COR-L47 (cell line): ENCODE measurements around the gene LIN7B.

Experiments
- DNase-seq: peaks from one replicate; lab custom pipeline; 2025; lab: John Stamatoyannopoulos, UW

Gene LIN7B

GRCh38 chr19:49094505-49095482 is 19.4 kb upstream of the LIN7B start:
- DNase-seq: no peak

DNA sequence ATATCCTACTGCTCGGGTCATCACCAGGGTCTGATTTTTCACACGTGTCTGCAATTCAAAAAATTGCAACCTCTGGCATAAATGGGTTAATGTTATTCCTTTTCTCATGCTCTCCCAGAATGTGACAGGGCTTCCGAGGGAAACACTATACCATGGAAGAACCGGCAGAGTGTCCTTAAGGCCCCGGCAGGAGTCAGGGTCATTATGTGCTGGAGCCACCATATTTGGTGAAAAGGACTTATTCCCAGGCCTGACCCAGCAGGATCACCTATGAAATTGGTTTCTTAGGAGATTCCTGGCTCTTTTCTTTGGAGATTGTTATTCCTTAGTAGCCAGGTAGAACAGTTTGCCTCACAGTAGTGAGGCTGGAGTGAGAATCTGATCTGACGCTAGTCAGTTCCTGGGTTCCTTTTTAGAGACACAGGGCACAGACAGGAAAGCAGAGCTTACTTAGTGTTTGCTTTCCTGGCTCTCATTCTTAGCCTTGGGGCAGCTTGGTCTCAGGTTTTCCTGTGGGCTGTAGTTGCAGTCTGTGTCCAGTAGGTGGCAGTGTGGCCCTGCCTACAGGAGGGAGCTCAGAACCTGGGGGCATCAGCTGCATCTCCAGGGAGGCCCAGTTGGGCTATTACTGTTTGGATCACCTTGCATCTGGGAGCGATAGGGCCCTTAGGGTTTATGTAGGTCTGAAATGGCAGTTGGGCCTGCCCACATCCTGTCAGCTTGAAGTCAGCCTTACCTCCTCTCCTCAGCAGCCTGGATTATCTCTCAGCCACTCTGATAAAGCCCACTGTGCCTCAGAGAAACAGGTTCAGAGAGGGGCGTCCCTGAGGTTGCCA is 16.5 kb upstream of the LIN7B start:
- peak; percentile 41 for DNase-seq

GRCh38 chr19:49098795-49099194 is 15.4 kb upstream of the LIN7B start:
- no peak for DNase-seq

DNA sequence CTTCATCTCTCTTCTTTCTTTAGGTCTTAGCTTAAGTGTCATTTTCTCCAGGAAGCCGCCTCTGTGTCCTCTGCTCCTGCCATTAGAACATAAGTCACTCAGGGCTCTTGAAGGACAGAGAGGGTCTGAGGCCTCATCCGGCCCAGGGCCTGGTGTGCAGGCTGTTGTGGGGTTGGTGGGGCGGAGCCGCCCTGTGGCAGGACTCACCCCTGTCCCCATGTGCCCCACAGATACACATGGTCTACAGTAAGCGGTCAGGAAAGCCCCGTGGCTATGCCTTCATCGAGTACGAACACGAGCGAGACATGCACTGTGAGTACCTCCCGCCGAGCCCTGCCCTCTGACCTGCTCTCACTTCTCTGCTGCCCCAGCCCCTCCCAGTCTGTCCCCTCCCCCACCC is 13.0 kb upstream of the LIN7B start:
- no peak for DNase-seq

GRCh38 chr19:49102303-49102702 is 11.9 kb upstream of the LIN7B start:
- DNase-seq: no peak

- no peak for DNase-seq
These were observed 10.7 kb upstream of the LIN7B start for GRCh38 chr19:49103331-49104085.

DNA sequence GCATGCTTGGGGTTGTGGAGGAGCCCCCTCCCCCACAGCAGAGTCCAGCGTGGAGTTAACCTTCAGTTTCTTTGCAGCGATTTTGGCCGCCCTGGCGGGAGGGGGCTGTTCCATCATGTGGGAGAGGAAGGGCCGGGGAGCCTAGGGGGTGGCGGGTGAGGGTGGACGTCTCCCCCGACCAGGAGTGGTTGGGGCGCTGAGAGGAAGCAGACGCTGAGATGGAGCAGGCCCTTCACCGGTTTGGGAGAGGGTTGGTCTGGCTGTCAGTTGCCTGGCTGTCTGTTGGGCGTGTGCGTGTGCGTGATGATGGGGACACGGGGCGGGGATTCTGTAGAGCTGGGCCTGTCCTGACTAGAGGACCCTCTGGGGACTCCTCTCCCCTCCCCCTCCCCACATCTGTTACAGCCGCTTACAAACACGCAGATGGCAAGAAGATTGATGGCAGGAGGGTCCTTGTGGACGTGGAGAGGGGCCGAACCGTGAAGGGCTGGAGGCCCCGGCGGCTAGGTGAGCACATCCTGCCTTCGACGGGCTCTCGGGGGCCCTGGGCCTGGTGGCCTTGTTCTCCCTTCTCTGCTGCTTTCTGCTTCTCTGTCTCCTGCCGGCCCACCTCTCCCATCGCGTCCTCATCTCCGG is 9.8 kb upstream of the LIN7B start:
- DNase-seq: no peak

- peak; percentile 9 for DNase-seq
These were observed 7.5 kb upstream of the LIN7B start for GRCh38 chr19:49106648-49107135.

DNA sequence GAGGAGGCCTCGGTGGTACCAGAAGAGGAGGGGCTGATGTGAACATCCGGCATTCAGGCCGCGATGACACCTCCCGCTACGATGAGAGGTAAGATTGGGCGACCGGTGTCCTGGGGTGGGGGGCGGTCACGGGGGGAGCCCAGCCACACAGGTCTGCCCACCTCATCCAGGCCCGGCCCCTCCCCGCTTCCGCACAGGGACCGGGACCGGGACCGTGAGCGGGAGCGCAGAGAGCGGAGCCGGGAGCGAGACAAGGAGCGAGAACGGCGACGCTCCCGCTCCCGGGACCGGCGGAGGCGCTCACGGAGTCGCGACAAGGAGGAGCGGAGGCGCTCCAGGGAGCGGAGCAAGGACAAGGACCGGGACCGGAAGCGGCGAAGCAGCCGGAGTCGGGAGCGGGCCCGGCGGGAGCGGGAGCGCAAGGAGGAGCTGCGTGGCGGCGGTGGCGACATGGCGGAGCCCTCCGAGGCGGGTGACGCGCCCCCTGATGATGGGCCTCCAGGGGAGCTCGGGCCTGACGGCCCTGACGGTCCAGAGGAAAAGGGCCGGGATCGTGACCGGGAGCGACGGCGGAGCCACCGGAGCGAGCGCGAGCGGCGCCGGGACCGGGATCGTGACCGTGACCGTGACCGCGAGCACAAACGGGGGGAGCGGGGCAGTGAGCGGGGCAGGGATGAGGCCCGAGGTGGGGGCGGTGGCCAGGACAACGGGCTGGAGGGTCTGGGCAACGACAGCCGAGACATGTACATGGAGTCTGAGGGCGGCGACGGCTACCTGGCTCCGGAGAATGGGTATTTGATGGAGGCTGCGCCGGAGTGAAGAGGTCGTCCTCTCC is 6.3 kb upstream of the LIN7B start:
- DNase-seq: no peak

GRCh38 chr19:49109051-49109450 is 5.1 kb upstream of the LIN7B start:
- no peak for DNase-seq

- DNase-seq: no peak
These were observed 4.5 kb upstream of the LIN7B start for GRCh38 chr19:49109569-49110233.

GRCh38 chr19:49110567-49110966 is 3.6 kb upstream of the LIN7B start:
- DNase-seq: no peak

DNA sequence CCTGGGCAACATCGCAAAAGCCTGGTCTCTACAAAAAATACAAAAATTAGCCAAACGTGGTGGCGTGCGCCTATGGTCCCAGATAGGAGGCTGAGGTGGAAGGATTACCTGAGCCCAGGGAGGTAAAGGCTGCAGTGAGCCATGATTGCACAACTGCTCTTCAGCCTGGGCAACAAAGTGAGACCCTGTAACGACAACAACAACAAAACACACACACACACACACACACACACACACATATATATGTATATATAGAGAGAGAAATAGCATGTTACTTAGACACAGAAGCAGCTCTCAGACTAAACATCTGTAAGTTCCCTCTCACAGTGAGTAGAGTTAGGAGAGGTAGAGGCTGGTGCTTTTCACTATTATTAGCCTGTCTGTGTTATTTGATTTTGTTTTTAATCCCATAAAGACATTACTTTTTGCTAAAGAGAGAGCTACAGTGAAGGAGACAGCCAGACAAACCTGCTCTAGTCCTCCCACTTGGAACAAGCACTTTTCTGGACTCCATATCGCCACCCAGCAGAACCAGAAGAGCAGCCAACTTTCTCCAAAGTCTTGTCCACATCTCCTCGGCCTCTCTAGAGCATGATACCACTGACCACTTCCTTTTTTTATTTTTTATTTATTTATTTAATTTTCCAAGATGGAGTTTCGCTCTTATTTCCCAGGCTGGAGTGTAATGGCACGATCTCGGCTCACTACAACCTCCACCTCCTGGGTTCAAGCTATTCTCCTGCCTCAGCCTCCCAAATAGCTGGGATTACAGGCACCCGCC is 2.8 kb upstream of the LIN7B start:
- no peak for DNase-seq

GRCh38 chr19:49114630-49115363 is 627 bp downstream of the LIN7B start:
- DNase-seq: no peak

DNA sequence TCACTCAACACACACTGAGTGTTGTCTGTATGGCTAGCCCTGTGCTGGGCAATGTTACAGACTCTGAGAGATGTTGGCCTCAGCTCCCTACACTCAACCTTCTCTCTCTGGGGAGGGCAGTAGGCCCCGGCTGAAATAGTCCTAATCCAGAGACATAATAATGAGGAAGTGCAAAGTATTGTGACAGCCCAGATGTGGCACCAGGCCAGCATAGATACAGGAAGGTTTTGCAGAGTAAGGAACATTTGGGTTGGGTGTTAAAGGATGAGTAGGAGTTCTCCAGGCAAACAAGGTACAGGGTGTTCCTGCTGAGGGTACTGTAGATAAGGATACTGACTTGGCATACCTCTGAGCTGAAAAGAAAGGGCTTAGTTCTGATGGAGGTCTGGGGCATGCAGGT is 2.4 kb downstream of the LIN7B start:
- no peak for DNase-seq

DNA sequence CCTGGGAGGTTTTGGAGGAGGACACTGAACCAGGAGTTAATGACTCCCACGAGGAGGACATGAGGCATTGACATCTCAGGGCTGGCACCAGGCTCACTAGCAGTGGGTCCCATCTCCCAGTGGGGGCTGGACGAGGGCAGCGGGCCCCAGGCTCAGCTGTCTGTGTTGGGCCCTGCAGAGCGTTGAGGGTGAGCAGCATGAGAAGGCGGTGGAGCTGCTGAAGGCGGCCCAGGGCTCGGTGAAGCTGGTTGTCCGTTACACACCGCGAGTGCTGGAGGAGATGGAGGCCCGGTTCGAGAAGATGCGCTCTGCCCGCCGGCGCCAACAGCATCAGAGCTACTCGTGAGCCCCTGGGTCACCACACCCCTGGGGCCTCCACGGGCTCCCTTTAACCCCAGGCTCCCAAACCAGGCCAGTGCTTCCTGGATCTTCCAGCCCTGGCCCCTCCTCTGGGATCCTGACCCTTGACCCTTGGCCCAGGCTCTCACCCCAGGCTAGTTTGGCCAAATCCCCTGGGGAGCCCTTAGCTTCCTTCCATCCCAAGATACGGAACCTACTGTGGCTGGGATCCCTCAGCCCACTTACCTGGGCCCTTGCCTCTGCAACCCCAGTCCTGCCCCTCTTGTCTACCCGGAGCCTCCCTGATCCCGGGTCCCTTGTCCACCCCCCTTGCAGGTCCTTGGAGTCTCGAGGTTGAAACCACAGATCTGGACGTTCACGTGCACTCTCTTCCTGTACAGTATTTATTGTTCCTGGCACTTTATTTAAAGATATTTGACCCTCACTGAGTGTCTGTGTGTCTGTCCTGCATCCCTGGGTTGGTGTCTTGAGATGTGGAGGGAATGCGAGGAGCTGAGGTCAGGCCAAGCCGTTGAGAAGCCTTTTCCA is 3.8 kb downstream of the LIN7B start:
- no peak for DNase-seq

- DNase-seq: peak; percentile 93
These were observed 4.6 kb downstream of the LIN7B start, which contains the start of gene C19orf73 for GRCh38 chr19:49118565-49119410. C19orf73 (minus strand) TSS chr19:49119143; CDS start chr19:49119022, 121 bp downstream.
